Heart left ventricle (tissue), 13 donors: ENCODE measurements around the gene PPFIBP1.

Source experiments
- CTCF ChIP-seq, 12 donors: fragments of 200-600 bp; sonication (generic) in 4 of 12; IDR thresholded peaks; one replicate each; pipeline versions ENCODE4 v1.5.0 to v1.8.0; 2018 to 2022; ENCODE audit warnings: antibody characterized with exemption in 12 of 12, mild to moderate bottlenecking in 5 of 12
- POLR2A ChIP-seq, 2 donors: fragments of 450-650 bp; IDR thresholded peaks; one replicate each; pipeline ENCODE4 v1.6.1; 2017; ENCODE audit warnings: antibody characterized with exemption in 2 of 2, mild to moderate bottlenecking in 2 of 2, moderate library complexity in 2 of 2
- donor health status: ischemic (EF 13 %, LVEDD 7.1; RV severe dilation, severe dysfunction).
- donor health status: DM: no; HTN: yes; CAD: no.
- donor health status: DM: no; HTN: no; CAD: no.
- donor health status: ischemic (EF 25% LVEDD 6.9; RV normal size, moderate dysfunction).
- donor health status: ischemic (EF 25% LVEDD 5.7; RV mildly dilated, moderate dysfunction).
- donor health status: ischemic (EF 35%, LVEDD 5.7; RV mildly dilated, moderate dysfunction).
- donor health status: nonischemic (EF 11% LVEDD 7.7; RV severe dilation, severe dysfunction).
- donor health status: DM: yes; HTN: yes; CAD: no.
- donor health status: PGD.
- donor health status: ischemic (EF 29% LVEDD 5.4; RV normal size, mild dysfunction).
- donor health status: nonischemic (EF 23%, LVEDD 6.1; RV moderate dilation, normal function).

DNA sequence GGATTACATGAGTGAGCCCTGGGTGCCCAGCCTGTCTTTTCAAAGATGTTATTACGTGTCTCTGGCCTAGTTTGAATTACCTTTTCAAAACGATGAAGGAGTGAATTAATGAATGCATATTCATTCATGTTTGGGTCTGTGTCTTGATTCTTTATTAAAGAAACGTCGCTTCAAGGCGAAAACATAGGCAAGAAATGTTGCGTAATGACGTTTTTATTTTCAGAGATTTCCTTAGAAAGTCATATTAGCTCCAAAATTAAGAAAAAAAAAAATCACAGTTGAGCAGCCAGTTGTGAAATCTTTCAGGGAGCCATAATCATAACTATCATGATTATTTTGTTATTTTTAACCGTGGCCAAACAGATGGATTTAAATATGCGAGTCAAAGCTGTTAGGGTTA is 3.5 kb downstream of the PPFIBP1 start:
- TF ChIP-seq CTCF (IDR thresholded peaks at IDR 0.05) (no peak), POLR2A (IDR thresholded peaks at IDR 0.05) (no peak)
